CD4-positive, CD25-positive, alpha-beta regulatory T cell (primary cell): ENCODE results near the gene DEFB110. TPM values are rescaled to one million over a fixed set of nuclear protein-coding genes. Genes with fewer than 3 reads are reported as not detected.

ENCODE experiments used
- ATAC-seq, 2 donors: fragments of 150-1000 bp; cut with Tn5 transposase; one replicate each; pipeline ENCODE4 v1.10.0; 2021; ENCODE audit warnings: low read depth in 2 of 2, moderate number of reproducible peaks in 2 of 2, moderate library complexity in 1 of 2
- DNase-seq, 3 donors: peaks; one replicate each; pipeline versions ENCODE4 v3.0.0 to v3.0.0-alpha.2; 2012 to 2022; ENCODE audit warnings: mixed read lengths in 1 of 3
- H3K27ac ChIP-seq: one replicate; pipeline ENCODE4 v1.7.0; 2013; ENCODE audit warnings: mild to moderate bottlenecking, low read length; ENCODE audit not compliant: insufficient read depth, poor library complexity, severe bottlenecking
- H3K27me3 ChIP-seq: one replicate; pipeline ENCODE4 v1.7.0; 2013; ENCODE audit warnings: low read length; ENCODE audit not compliant: control insufficient read depth, insufficient read depth
- H3K36me3 ChIP-seq: one replicate; pipeline ENCODE4 v1.7.0; 2013; ENCODE audit warnings: mild to moderate bottlenecking, low read length, moderate library complexity; ENCODE audit not compliant: control insufficient read depth, insufficient read depth
- H3K4me1 ChIP-seq: 2 replicates; pipeline ENCODE4 v1.7.0; 2013; ENCODE audit warnings: mild to moderate bottlenecking, low read length; ENCODE audit not compliant: insufficient read depth, control insufficient read depth, poor library complexity, severe bottlenecking
- H3K4me3 ChIP-seq: one replicate; pipeline ENCODE4 v1.7.0; 2013; ENCODE audit warnings: low read depth, mild to moderate bottlenecking, low read length, moderate library complexity
- H3K9me3 ChIP-seq, 2 experiments: 1 replicate in 1 of 2; 2 replicates in 1 of 2; pipeline ENCODE4 v1.7.0; 2013; ENCODE audit warnings: low read length in 2 of 2, mild to moderate bottlenecking in 1 of 2, moderate library complexity in 1 of 2; ENCODE audit not compliant: control insufficient read depth in 2 of 2
- H3K27ac Mint-ChIP-seq, 3 donors: one replicate each; pipeline ENCODE4 v1.8.0; 2020 to 2022; ENCODE audit warnings: mild to moderate bottlenecking in 3 of 3, mixed read lengths in 3 of 3, moderate library complexity in 2 of 3
- H3K27me3 Mint-ChIP-seq: one replicate; pipeline ENCODE4 v1.8.0; 2022; ENCODE audit warnings: mild to moderate bottlenecking, mixed read lengths
- H3K36me3 Mint-ChIP-seq: one replicate; pipeline ENCODE4 v1.8.0; 2020; ENCODE audit warnings: mixed read lengths
- H3K4me1 Mint-ChIP-seq, 4 donors: one replicate each; pipeline ENCODE4 v1.8.0; 2020 to 2022; ENCODE audit warnings: mixed read lengths in 4 of 4, mild to moderate bottlenecking in 1 of 4
- H3K4me3 Mint-ChIP-seq, 4 donors: one replicate each; pipeline ENCODE4 v1.8.0; 2020 to 2022; ENCODE audit warnings: mild to moderate bottlenecking in 4 of 4, mixed read lengths in 4 of 4, moderate library complexity in 3 of 4
- H3K9me3 Mint-ChIP-seq, 7 donors: one replicate each; pipeline ENCODE4 v1.8.0; 2020 to 2022; ENCODE audit warnings: mixed read lengths in 7 of 7, mild to moderate bottlenecking in 3 of 7, moderate library complexity in 2 of 7
- polyA plus RNA-seq, 4 donors: library from polyadenylated mRNA; unstranded; fragments of 300-500 nt; fragmentation: Illumina TruSeq; gene quantifications; one replicate each; pipeline ENCODE4 v1.2.3, GENCODE V29; 2021
- total RNA-seq: library from RNA; stranded (reverse); gene quantifications from one replicate; pipeline ENCODE4 v1.2.3, GENCODE V29; 2022

Gene DEFB110
- total and polyA plus RNA-seq, 5 donors from 2014 or later: not detected

GRCh38 chr6:49980898-49981297 lies 40.9 kb downstream of the DEFB110 start:
- Histone ChIP-seq H3K4me3 (no peak overlapping the region), H3K27me3 (no peaks in the 10 kb centered on the region), H3K9me3 (no peaks in the 10 kb centered on the region), H3K27ac (no peak overlapping the region), H3K36me3 (no peaks in the 10 kb centered on the region), H3K4me1 (no peaks in the 10 kb centered on the region)
- Mint-ChIP-seq H3K4me1 (peaks cover 0 to 6% (median under 1%) of the 10 kb centered on the region in 4 donors), H3K9me3 (peaks cover 1 to 10% (median 6%) of the 10 kb centered on the region in 7 donors), H3K4me3 (no peak overlapping the region), H3K36me3 (no peaks in the 10 kb centered on the region), H3K27ac (no peak overlapping the region), H3K27me3 (no peaks in the 10 kb centered on the region)
- DNase-seq (no peak), ATAC-seq (no peak)

- H3K27me3 ChIP-seq: no peaks in the 10 kb centered on the region
- ATAC-seq (no peak), DNase-seq (no peak)
- no peaks in the 10 kb centered on the region for H3K36me3 Mint-ChIP-seq
- H3K9me3 Mint-ChIP-seq: peaks cover 2 to 11% (median 5%) of the 10 kb centered on the region in 7 donors
- no peaks in the 10 kb centered on the region for H3K9me3 ChIP-seq
- H3K4me1 Mint-ChIP-seq: peaks cover 0 to 6% (median under 1%) of the 10 kb centered on the region in 4 donors
- no peaks in the 10 kb centered on the region for H3K27me3 Mint-ChIP-seq
- H3K27ac ChIP-seq: no peak overlapping the region
- H3K4me3 ChIP-seq: no peak overlapping the region
- no peaks in the 10 kb centered on the region for H3K36me3 ChIP-seq
- no peak overlapping the region for H3K4me3 Mint-ChIP-seq
- no peaks in the 10 kb centered on the region for H3K4me1 ChIP-seq
- no peak overlapping the region for H3K27ac Mint-ChIP-seq
These were observed 42.2 kb downstream of the DEFB110 start for GRCh38 chr6:49979584-49979983.

GRCh38 chr6:49978332-49979226 lies 43.2 kb downstream of the DEFB110 start:
- Histone ChIP-seq H3K4me1 (no peaks in the 10 kb centered on the region), H3K27ac (no peak overlapping the region), H3K4me3 (peak overlapping the region; percentile 29), H3K36me3 (no peaks in the 10 kb centered on the region), H3K27me3 (no peaks in the 10 kb centered on the region), H3K9me3 (no peaks in the 10 kb centered on the region)
- H3K9me3 Mint-ChIP-seq: peaks cover 2 to 11% (median 5%) of the 10 kb centered on the region in 7 donors
- H3K4me1 Mint-ChIP-seq: peaks cover 0 to 6% (median under 1%) of the 10 kb centered on the region in 4 donors
- DNase-seq (no peak), ATAC-seq (no peak)
- no peak overlapping the region for H3K27ac Mint-ChIP-seq
- no peaks in the 10 kb centered on the region for H3K27me3 Mint-ChIP-seq
- no peaks in the 10 kb centered on the region for H3K36me3 Mint-ChIP-seq
- no peak overlapping the region for H3K4me3 Mint-ChIP-seq

- H3K4me3 ChIP-seq: no peak within 1 kb of the TSS
- no peaks in the 10 kb centered on the region for H3K9me3 ChIP-seq
- Mint-ChIP-seq H3K4me1 (no peaks in the 10 kb centered on the region), H3K9me3 (peaks cover 0 to 8% (median 2%) of the 10 kb centered on the region in 7 donors), H3K36me3 (no peaks in the 10 kb centered on the region), H3K27ac (no peak within 1 kb of the TSS), H3K4me3 (no peak within 1 kb of the TSS), H3K27me3 (no peaks in the 10 kb centered on the region)
- no peaks in the 10 kb centered on the region for H3K27me3 ChIP-seq
- H3K36me3 ChIP-seq: no peaks in the 10 kb centered on the region
- ATAC-seq: no peak
- H3K4me1 ChIP-seq: no peaks in the 10 kb centered on the region
- no peak within 1 kb of the TSS for H3K27ac ChIP-seq
- no peak for DNase-seq
These were observed 52.2 kb downstream of the DEFB110 start, which contains the start of gene DEFB113 for GRCh38 chr6:49969605-49970004. DEFB113 (minus strand) TSS chr6:49969625; CDS start chr6:49969625, 0 bp downstream.

Other genes starting within 250 kb of the DEFB110 start
- gene PGK2, start 234.7 kb downstream of the DEFB110 start, total RNA-seq: not detected
- not detected for gene PGK2, start 234.7 kb downstream of the DEFB110 start, polyA plus RNA-seq
- not detected for gene CRISP1, start 155.5 kb downstream of the DEFB110 start, total RNA-seq
- gene CRISP1, start 155.5 kb downstream of the DEFB110 start, polyA plus RNA-seq: not detected
- not detected for gene DEFB114, start 57.8 kb downstream of the DEFB110 start, total RNA-seq
- gene DEFB114, start 57.8 kb downstream of the DEFB110 start, polyA plus RNA-seq: not detected
- not detected for gene DEFB113, start 52.4 kb downstream of the DEFB110 start, total RNA-seq
- gene DEFB113, start 52.4 kb downstream of the DEFB110 start, polyA plus RNA-seq: not detected
- not detected for gene DEFB112, start 27.9 kb upstream of the DEFB110 start, total RNA-seq
- not detected for gene DEFB112, start 27.9 kb upstream of the DEFB110 start, polyA plus RNA-seq